HepG2 (cell line): ENCODE results near the gene CYB5R3.

Experiments used
- EP300 ChIP-seq, 3 experiments: sonication (generic) in 1 of 3; formaldehyde crosslinking in 1 of 3; IDR thresholded peaks; 2 replicates each; pipeline versions ENCODE4 v1.5.1 to v1.6.1; 2011 to 2020; ENCODE audit warnings: low read depth in 2 of 3, low read length in 2 of 3, borderline replicate concordance in 1 of 3, improper control_type of control experiment in 1 of 3, mild to moderate bottlenecking in 1 of 3, missing genetic modification reagents in 1 of 3, moderate library complexity in 1 of 3
- ZNF10 ChIP-seq: sonication (generic); formaldehyde crosslinking; IDR thresholded peaks from 2 replicates; pipeline ENCODE4 v1.4.0; 2020; ENCODE audit warnings: mild to moderate bottlenecking, low read depth, missing genetic modification reagents, borderline replicate concordance
- TF ChIP-seq, protein P1 (sequence below): IDR thresholded peaks from 2 replicates; pipeline ENCODE4 v1.6.1; 2016; ENCODE audit warnings: control low read depth
- TF ChIP-seq, protein P2 (sequence below): sonication (generic); formaldehyde crosslinking; IDR thresholded peaks from 2 replicates; pipeline ENCODE4 v1.5.0; 2020; ENCODE audit warnings: mild to moderate bottlenecking, missing genetic modification reagents
- TF ChIP-seq, protein P3 (sequence below): sonication (generic); formaldehyde crosslinking; IDR thresholded peaks from 2 replicates; pipeline ENCODE4 v1.4.0; 2020; ENCODE audit warnings: missing genetic modification reagents

DNA sequence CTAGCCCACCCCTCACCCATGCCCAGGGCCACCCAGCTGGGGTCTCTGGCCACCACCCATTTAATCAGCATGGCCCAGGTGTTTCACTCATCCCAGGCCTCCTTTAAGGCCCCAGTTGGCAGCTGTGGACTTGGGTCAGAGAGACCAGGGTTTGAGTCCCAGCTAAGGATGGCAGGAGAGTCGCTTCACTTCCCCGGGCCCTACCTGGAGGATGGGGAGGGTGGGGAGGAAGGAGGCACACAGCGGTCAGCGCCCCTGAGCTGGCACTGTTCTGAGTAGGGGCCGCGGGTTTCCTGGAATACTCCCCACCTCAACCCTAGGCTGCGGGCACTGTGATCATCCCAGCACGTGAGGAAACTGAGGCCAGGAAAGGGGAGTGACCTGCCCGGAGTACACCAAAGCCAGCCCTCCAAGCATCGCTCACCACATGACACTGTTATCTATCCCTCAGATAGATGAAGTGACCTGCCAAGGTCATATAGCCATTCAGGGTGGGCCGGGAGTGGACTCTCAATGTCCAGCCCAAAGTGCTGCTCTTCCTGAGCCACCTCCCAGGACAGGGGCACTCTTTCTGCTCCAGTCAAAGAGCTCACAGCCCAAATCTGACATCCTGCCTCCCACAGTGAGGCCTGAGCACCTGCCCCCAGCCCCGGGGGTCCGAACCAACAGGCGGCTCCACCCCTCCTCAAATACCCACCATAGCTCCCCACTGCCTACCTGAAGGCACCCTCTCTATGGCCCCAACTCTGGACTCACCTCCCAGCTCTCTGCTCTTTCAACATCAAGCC lies 5.4 kb downstream of the CYB5R3 start:
- TF ChIP-seq EP300 (IDR thresholded peaks at IDR 0.05; ENCODE audit: low read depth in 2 of 2, low read length in 2 of 2) (no peak), EP300 (CRISPR knock-in tag; IDR thresholded peaks at IDR 0.05; ENCODE audit: borderline replicate concordance) (no peak), ZNF10 (CRISPR knock-in tag) (no peak)
- TF ChIP-seq, protein P1, sequence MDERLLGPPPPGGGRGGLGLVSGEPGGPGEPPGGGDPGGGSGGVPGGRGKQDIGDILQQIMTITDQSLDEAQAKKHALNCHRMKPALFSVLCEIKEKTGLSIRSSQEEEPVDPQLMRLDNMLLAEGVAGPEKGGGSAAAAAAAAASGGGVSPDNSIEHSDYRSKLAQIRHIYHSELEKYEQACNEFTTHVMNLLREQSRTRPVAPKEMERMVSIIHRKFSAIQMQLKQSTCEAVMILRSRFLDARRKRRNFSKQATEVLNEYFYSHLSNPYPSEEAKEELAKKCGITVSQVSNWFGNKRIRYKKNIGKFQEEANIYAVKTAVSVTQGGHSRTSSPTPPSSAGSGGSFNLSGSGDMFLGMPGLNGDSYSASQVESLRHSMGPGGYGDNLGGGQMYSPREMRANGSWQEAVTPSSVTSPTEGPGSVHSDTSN (CRISPR knock-in tag): no peak
- TF ChIP-seq, protein P2, sequence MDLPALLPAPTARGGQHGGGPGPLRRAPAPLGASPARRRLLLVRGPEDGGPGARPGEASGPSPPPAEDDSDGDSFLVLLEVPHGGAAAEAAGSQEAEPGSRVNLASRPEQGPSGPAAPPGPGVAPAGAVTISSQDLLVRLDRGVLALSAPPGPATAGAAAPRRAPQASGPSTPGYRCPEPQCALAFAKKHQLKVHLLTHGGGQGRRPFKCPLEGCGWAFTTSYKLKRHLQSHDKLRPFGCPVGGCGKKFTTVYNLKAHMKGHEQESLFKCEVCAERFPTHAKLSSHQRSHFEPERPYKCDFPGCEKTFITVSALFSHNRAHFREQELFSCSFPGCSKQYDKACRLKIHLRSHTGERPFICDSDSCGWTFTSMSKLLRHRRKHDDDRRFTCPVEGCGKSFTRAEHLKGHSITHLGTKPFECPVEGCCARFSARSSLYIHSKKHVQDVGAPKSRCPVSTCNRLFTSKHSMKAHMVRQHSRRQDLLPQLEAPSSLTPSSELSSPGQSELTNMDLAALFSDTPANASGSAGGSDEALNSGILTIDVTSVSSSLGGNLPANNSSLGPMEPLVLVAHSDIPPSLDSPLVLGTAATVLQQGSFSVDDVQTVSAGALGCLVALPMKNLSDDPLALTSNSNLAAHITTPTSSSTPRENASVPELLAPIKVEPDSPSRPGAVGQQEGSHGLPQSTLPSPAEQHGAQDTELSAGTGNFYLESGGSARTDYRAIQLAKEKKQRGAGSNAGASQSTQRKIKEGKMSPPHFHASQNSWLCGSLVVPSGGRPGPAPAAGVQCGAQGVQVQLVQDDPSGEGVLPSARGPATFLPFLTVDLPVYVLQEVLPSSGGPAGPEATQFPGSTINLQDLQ (CRISPR knock-in tag): no peak
- TF ChIP-seq, protein P3, sequence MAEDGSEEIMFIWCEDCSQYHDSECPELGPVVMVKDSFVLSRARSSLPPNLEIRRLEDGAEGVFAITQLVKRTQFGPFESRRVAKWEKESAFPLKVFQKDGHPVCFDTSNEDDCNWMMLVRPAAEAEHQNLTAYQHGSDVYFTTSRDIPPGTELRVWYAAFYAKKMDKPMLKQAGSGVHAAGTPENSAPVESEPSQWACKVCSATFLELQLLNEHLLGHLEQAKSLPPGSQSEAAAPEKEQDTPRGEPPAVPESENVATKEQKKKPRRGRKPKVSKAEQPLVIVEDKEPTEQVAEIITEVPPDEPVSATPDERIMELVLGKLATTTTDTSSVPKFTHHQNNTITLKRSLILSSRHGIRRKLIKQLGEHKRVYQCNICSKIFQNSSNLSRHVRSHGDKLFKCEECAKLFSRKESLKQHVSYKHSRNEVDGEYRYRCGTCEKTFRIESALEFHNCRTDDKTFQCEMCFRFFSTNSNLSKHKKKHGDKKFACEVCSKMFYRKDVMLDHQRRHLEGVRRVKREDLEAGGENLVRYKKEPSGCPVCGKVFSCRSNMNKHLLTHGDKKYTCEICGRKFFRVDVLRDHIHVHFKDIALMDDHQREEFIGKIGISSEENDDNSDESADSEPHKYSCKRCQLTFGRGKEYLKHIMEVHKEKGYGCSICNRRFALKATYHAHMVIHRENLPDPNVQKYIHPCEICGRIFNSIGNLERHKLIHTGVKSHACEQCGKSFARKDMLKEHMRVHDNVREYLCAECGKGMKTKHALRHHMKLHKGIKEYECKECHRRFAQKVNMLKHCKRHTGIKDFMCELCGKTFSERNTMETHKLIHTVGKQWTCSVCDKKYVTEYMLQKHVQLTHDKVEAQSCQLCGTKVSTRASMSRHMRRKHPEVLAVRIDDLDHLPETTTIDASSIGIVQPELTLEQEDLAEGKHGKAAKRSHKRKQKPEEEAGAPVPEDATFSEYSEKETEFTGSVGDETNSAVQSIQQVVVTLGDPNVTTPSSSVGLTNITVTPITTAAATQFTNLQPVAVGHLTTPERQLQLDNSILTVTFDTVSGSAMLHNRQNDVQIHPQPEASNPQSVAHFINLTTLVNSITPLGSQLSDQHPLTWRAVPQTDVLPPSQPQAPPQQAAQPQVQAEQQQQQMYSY (CRISPR knock-in tag): no peak
